PC-3 (cell line): ENCODE results near the gene PPCS. TPM values are rescaled to one million over a fixed set of nuclear protein-coding genes. Genes with fewer than 3 reads are reported as not detected.
"Not testable (repeated sequence)": the region's sequence is repeated elsewhere in the genome, so short reads cannot be mapped to it uniquely, and the experiment has no call there.

Experiments used
- ATAC-seq: fragments of 200-7000 bp; cut with Tn5 transposase; 2 replicates; pipeline ENCODE4 v1.9.1; 2020; ENCODE audit warnings: mild to moderate bottlenecking, moderate library complexity
- BruUV-seq: library from RNA; stranded (reverse); fragments of 400-500 nt; replicated peaks from 2 replicates; lab custom pipeline; 2021; lab: Mats Ljungman, UMichigan
- CTCF ChIA-PET: fragments of 300-600 bp; sonication (Branson Sonifier 250); formaldehyde crosslinking; loops from one replicate; lab custom pipeline; 2022; ENCODE audit warnings: antibody characterized with exemption; lab: Charles Lee
- POLR2A ChIA-PET: fragments of 300-600 bp; sonication (Branson Sonifier 250); formaldehyde crosslinking; loops from one replicate; lab custom pipeline; 2022; ENCODE audit warnings: antibody characterized with exemption; ENCODE audit not compliant: unreplicated experiment; lab: Charles Lee
- DNase-seq: peaks from one replicate; pipeline ENCODE4 v3.0.0-alpha.2; 2015
- H2AFZ ChIP-seq: fragments of 300-600 bp; sonication (generic); 2 replicates; pipeline ENCODE4 v1.6.0; 2016; ENCODE audit warnings: antibody characterized with exemption, low read length
- H3F3A ChIP-seq: fragments of 300-600 bp; sonication (generic); one replicate; pipeline ENCODE4 v1.6.0; 2017; ENCODE audit warnings: antibody characterized with exemption, low read length, control low read depth, mild to moderate bottlenecking; ENCODE audit not compliant: unreplicated experiment
- H3K27ac ChIP-seq: fragments of 300-600 bp; sonication (generic); 2 replicates; pipeline ENCODE4 v1.5.1; 2016; ENCODE audit warnings: mild to moderate bottlenecking, low read length
- H3K27me3 ChIP-seq: fragments of 300-600 bp; sonication (generic); 2 replicates; pipeline ENCODE4 v1.6.1; 2016; ENCODE audit warnings: low read length, mixed read lengths
- H3K36me3 ChIP-seq: fragments of 300-600 bp; sonication (generic); 2 replicates; pipeline ENCODE4 v1.6.1; 2016; ENCODE audit warnings: low read depth, mixed run types, low read length, mixed read lengths
- H3K4me1 ChIP-seq: fragments of 300-600 bp; sonication (generic); 2 replicates; pipeline ENCODE4 v1.5.1; 2016; ENCODE audit warnings: low read length; ENCODE audit not compliant: insufficient read depth
- H3K4me2 ChIP-seq: fragments of 300-600 bp; sonication (generic); 2 replicates; pipeline ENCODE4 v1.6.0; 2016; ENCODE audit warnings: low read length
- H3K4me3 ChIP-seq: fragments of 300-600 bp; sonication (generic); 2 replicates; pipeline ENCODE4 v1.5.1; 2016; ENCODE audit warnings: mild to moderate bottlenecking, low read length, mixed read lengths
- H3K79me2 ChIP-seq: fragments of 300-600 bp; sonication (generic); 2 replicates; pipeline ENCODE4 v1.6.1; 2017; ENCODE audit warnings: low read length, mixed read lengths
- H3K9ac ChIP-seq: fragments of 300-600 bp; sonication (generic); 2 replicates; pipeline ENCODE4 v1.6.0; 2016; ENCODE audit warnings: mild to moderate bottlenecking, low read length
- H3K9me2 ChIP-seq: fragments of 300-600 bp; sonication (generic); replicated peaks from 2 replicates; pipeline ENCODE4 v1.6.1; 2016; ENCODE audit warnings: mixed run types, low read length, mixed read lengths
- H3K9me3 ChIP-seq: fragments of 300-600 bp; sonication (generic); 2 replicates; pipeline ENCODE4 v1.6.1; 2016; ENCODE audit warnings: low read length, mixed read lengths
- H4K20me1 ChIP-seq: fragments of 300-600 bp; sonication (generic); 2 replicates; pipeline ENCODE4 v1.6.1; 2016; ENCODE audit warnings: low read length, mixed read lengths
- CTCF ChIP-seq: fragments of 300-600 bp; sonication (generic); conservative IDR thresholded peaks from 2 replicates; pipeline ENCODE4 v1.5.1; 2017; ENCODE audit warnings: antibody characterized with exemption, low read depth, mild to moderate bottlenecking, low read length
- EZH2 ChIP-seq: fragments of 300-600 bp; sonication (generic); IDR thresholded peaks from one replicate; pipeline ENCODE4 v1.6.1; 2017; ENCODE audit warnings: antibody characterized with exemption, mild to moderate bottlenecking, low read length; ENCODE audit not compliant: unreplicated experiment
- EZH2phosphoT487 ChIP-seq: fragments of 300-600 bp; sonication (generic); IDR thresholded peaks from 2 replicates; pipeline ENCODE4 v1.6.1; 2018; ENCODE audit warnings: mild to moderate bottlenecking, antibody characterized with exemption, low read length, borderline replicate concordance
- intact Hi-C: fragments of 100-400 bp; cut with micrococcal nuclease; formaldehyde crosslinking; loops from 2 replicates; pipeline ENCODE4 v1.9.0; 2023
- total RNA-seq: library from RNA; depleted of rRNA; stranded (reverse); fragments of >200 nt; gene quantifications from 2 replicates; pipeline ENCODE4 v1.2.3, GENCODE V29; 2014

The PPCS gene
- total RNA-seq, 1 experiment from 2014 or later: 56.1 TPM

DNA sequence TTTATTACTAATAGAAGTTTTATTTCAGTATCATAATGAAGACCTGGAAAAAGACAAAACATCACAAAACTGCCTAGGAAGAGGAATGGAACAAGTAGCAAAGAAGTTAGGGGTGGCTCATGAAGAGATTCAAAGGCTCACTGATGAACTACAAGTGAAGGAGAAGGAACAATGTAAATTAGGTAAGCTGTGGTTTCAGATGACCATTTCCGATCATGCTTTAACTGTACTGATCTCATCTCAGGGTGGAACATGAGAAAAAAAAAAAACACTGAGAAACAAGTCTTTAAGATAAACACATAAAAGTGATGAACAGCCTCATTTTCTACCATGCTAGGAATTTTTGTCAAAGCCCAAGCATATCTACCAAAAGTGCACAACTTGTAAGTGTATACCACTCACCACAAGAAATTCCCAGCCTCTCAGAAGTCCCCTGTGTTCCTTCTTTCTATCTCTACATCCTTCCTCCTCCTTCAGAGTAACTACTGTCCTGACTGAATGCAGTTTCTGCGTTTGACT, 26.4 kb downstream of the PPCS start:
- Histone ChIP-seq H2AFZ (no peak overlapping the region), H3K4me1 (no peaks in the 10 kb centered on the region), H3K9ac (no peak overlapping the region), H4K20me1 (no peaks in the 10 kb centered on the region), H3K36me3 (no peaks in the 10 kb centered on the region), H3K27me3 (no peaks in the 10 kb centered on the region), H3K9me2 (no peaks in the 10 kb centered on the region), H3K79me2 (no peaks in the 10 kb centered on the region), H3K27ac (no peak overlapping the region), H3K4me2 (no peak overlapping the region), H3K4me3 (no peak overlapping the region), H3K9me3 (no peaks in the 10 kb centered on the region), H3F3A (no peaks in the 10 kb centered on the region)
- TF ChIP-seq EZH2phosphoT487 (no peak), EZH2 (no peak), CTCF (no peak)
- no peak for DNase-seq
- POLR2A ChIA-PET: no interaction called here
- intact Hi-C loops: no loop called here
- no peak for ATAC-seq
- CTCF ChIA-PET: no interaction called here
- no TSS peak for BruUV-seq

GRCh38 chr1:42484382-42484781, 28.0 kb downstream of the PPCS start:
- ATAC-seq (no peak), DNase-seq (peak; percentile 37)
- H3K9ac ChIP-seq: no peak overlapping the region
- H3K36me3 ChIP-seq: no peaks in the 10 kb centered on the region
- H3K9me2 ChIP-seq: no peaks in the 10 kb centered on the region
- no peak overlapping the region for H3K27ac ChIP-seq
- H4K20me1 ChIP-seq: no peaks in the 10 kb centered on the region
- H3K27me3 ChIP-seq: no peaks in the 10 kb centered on the region
- H3K4me3 ChIP-seq: no peak overlapping the region
- H3K4me2 ChIP-seq: no peak overlapping the region
- POLR2A ChIA-PET: interaction anchor here (0.7 kb wide), 1 partner anchor 282 kb away, joined by 3 read pairs; the partner anchor contains the start of genes C1orf50 and P3H1
- BruUV-seq: no TSS peak
- H3K79me2 ChIP-seq: no peaks in the 10 kb centered on the region
- no peaks in the 10 kb centered on the region for H3K9me3 ChIP-seq
- intact Hi-C loops: no loop called here
- H3K4me1 ChIP-seq: no peaks in the 10 kb centered on the region
- no peaks in the 10 kb centered on the region for H3F3A ChIP-seq
- CTCF ChIA-PET: no interaction called here
- H2AFZ ChIP-seq: no peak overlapping the region
- TF ChIP-seq CTCF: no peak
- no peak for TF ChIP-seq EZH2
- TF ChIP-seq EZH2phosphoT487: no peak

DNA sequence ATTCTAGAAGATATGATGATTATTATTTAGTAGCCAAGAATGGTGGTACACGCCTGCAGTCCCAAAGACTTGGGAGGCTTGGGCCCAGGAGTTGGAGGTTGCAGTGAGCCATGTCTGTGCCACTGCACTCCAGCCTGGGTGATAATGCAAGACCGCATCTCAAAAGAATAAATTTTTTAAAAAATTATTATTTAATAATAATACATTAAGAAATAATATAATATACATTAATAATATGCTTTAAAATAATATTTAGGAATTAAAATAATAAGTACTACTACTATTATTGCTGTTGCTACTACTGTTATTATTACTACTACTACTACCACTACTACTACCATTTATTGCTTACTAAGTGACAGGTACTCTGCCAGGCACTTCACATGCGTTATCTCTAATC, 33.9 kb downstream of the PPCS start:
- ChIA-PET POLR2A (interaction anchor here (0.5 kb wide), 1 partner anchor 270 kb away, joined by 5 read pairs; no protein-coding TSS in a partner anchor), CTCF (no interaction called here)
- no peaks in the 10 kb centered on the region for H3K36me3 ChIP-seq
- H3K4me2 ChIP-seq: no peak overlapping the region
- H3K4me1 ChIP-seq: no peaks in the 10 kb centered on the region
- intact Hi-C loops: no loop called here
- H3K9me3 ChIP-seq: no peaks in the 10 kb centered on the region
- TF ChIP-seq CTCF (no peak), EZH2 (no peak), EZH2phosphoT487 (no peak)
- DNase-seq (no peak), ATAC-seq (no peak)
- H3K27ac ChIP-seq: no peak overlapping the region
- no peak overlapping the region for H3K4me3 ChIP-seq
- H3F3A ChIP-seq: no peaks in the 10 kb centered on the region
- no peaks in the 10 kb centered on the region for H4K20me1 ChIP-seq
- H2AFZ ChIP-seq: no peak overlapping the region
- no peaks in the 10 kb centered on the region for H3K27me3 ChIP-seq
- no peaks in the 10 kb centered on the region for H3K79me2 ChIP-seq
- H3K9ac ChIP-seq: no peak overlapping the region
- no peaks in the 10 kb centered on the region for H3K9me2 ChIP-seq
- no TSS peak for BruUV-seq

DNA sequence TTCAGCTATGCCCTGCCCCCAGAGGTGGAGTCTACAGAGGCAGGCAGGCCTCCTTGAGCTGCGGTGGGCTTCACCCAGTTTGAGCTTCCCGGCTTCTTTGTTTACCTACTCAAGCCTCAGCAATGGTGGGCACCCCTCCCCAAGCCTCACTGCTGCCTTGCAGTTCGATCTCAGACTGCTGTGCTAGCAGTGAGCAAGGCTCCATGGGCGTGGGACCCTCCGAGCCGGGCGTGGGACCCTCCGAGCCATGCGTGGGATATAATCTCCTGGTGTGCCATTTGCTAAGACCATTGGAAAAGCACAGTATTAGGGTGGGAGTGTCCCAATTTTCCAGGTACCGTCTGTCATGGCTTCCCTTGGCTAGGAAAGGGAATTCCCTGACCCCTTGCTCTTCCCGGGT, 45.7 kb downstream of the PPCS start:
- H3K4me3 ChIP-seq, BruUV-seq, H3K27me3 ChIP-seq, H3K9me2 ChIP-seq, H3K4me2 ChIP-seq, H3K79me2 ChIP-seq, H4K20me1 ChIP-seq, H3K9ac ChIP-seq, ATAC-seq, DNase-seq, H3K27ac ChIP-seq, CTCF ChIA-PET, POLR2A ChIA-PET, intact Hi-C loops, H3K4me1 ChIP-seq, H3F3A ChIP-seq, H2AFZ ChIP-seq: not testable (repeated sequence)
- H3K9me3 ChIP-seq: peaks cover 21% of the 10 kb centered on the region
- peaks cover 13% of the 10 kb centered on the region; the same call in 1 of the 2 replicates for H3K36me3 ChIP-seq
